Endothelial cell of umbilical vein (primary cell): Measurements from ENCODE around the gene OPCML.

Experiments used
- CTCF ChIP-seq, 2 donors: IDR thresholded peaks; 1 replicate in 1 of 2; 2 replicates in 1 of 2; pipeline ENCODE4 v1.5.1; 2011; ENCODE audit warnings: low read length in 2 of 2, mild to moderate bottlenecking in 2 of 2, moderate library complexity in 2 of 2, control low read depth in 1 of 2, inconsistent platforms in 1 of 2, low read depth in 1 of 2; ENCODE audit not compliant: insufficient read depth in 1 of 2; ENCODE audit errors: extremely low read depth in 1 of 2
- MAX ChIP-seq: IDR thresholded peaks from 2 replicates; pipeline ENCODE4 v1.6.1; 2011; ENCODE audit not compliant: insufficient read depth, insufficient read length
- MYC ChIP-seq: IDR thresholded peaks from one replicate; pipeline ENCODE4 v1.6.1; 2011; ENCODE audit warnings: mild to moderate bottlenecking, low read depth, low read length
- POLR2A ChIP-seq: IDR thresholded peaks from 2 replicates; pipeline ENCODE4 v1.6.1; 2012; ENCODE audit warnings: low read depth, mild to moderate bottlenecking, control low read depth, low read length
- POLR2AphosphoS5 ChIP-seq: IDR thresholded peaks from 2 replicates; pipeline ENCODE4 v1.6.1; 2012; ENCODE audit warnings: low read depth, mild to moderate bottlenecking, control low read depth, low read length, moderate library complexity; ENCODE audit not compliant: insufficient read depth

GRCh38 chr11:132804258-132804657, 728.0 kb downstream of the OPCML start:
- TF ChIP-seq CTCF (IDR thresholded peaks at IDR 0.05; ENCODE audit: extremely low read depth in 1 of 2, insufficient read depth in 1 of 2, low read depth in 1 of 2, low read length in 2 of 2) (no peak), POLR2AphosphoS5 (no peak), POLR2A (no peak), MAX (no peak), MYC (no peak)
